Heart left ventricle (tissue), 16 donors: ENCODE measurements around the gene PRTN3. TPM values are rescaled to one million over a fixed set of nuclear protein-coding genes. Genes with fewer than 3 reads are reported as not detected.

Experiments used
- ATAC-seq, 4 donors: fragments of 200-7000 bp; cut with Tn5 transposase; one replicate each; pipeline ENCODE4 v1.9.1; 2020 to 2022; ENCODE audit warnings: moderate library complexity in 4 of 4, mild to moderate bottlenecking in 3 of 4, moderate number of reproducible peaks in 1 of 4
- DNase-seq, 5 donors: peaks; one replicate each; pipeline ENCODE4 v3.0.0-alpha.2; 2020
- H3K27ac ChIP-seq, 12 donors: fragments of 200-600 bp; sonication (generic) in 4 of 12; one replicate each; pipeline versions ENCODE4 v1.5.0 to v1.8.0; 2016 to 2022; ENCODE audit warnings: mild to moderate bottlenecking in 2 of 12
- H3K27me3 ChIP-seq, 9 donors: fragments of 200-600 bp; sonication (generic) in 2 of 9; one replicate each; pipeline versions ENCODE4 v1.5.1 to v1.8.0; 2016 to 2022; ENCODE audit warnings: mild to moderate bottlenecking in 3 of 9
- H3K36me3 ChIP-seq, 9 donors: fragments of 200-600 bp; sonication (generic) in 2 of 9; one replicate each; pipeline versions ENCODE4 v1.5.0 to v1.8.0; 2018 to 2022; ENCODE audit warnings: mild to moderate bottlenecking in 2 of 9
- H3K4me1 ChIP-seq, 12 donors: fragments of 200-600 bp; sonication (generic) in 4 of 12; one replicate each; pipeline versions ENCODE4 v1.5.0 to v1.8.0; 2016 to 2022; ENCODE audit warnings: mild to moderate bottlenecking in 3 of 12
- H3K4me3 ChIP-seq, 12 donors: fragments of 200-600 bp; sonication (generic) in 4 of 12; one replicate each; pipeline versions ENCODE4 v1.5.0 to v1.8.0; 2017 to 2022; ENCODE audit warnings: mild to moderate bottlenecking in 9 of 12, moderate library complexity in 4 of 12
- H3K9me3 ChIP-seq, 12 donors: fragments of 200-600 bp; sonication (generic) in 4 of 12; one replicate each; pipeline versions ENCODE4 v1.5.0 to v1.8.0; 2016 to 2022; ENCODE audit warnings: mild to moderate bottlenecking in 1 of 12
- POLR2A ChIP-seq, 2 donors: fragments of 450-650 bp; IDR thresholded peaks; one replicate each; pipeline ENCODE4 v1.6.1; 2017; ENCODE audit warnings: antibody characterized with exemption in 2 of 2, mild to moderate bottlenecking in 2 of 2, moderate library complexity in 2 of 2
- WGBS, 4 donors: extraction: QIAGEN DNeasy Blood & Tissue Kit in 2 of 4; methylation state at CpG; one replicate each; pipeline versions ENCODE4 v1.1.5 to v1.1.7; 2013 to 2018; 5-methylcytosine and 5-hydroxymethylcytosine counted together
- intact Hi-C, 10 donors: fragments of 100-400 bp; cut with DNase I; formaldehyde crosslinking; loops; one replicate each; pipeline versions ENCODE4 v1.11.1 to v1.14.2; 2022
- polyA plus RNA-seq, 2 donors: library from polyadenylated mRNA; stranded (reverse); fragments of 200-250 nt; gene quantifications; one replicate each; pipeline ENCODE4 v1.2.3, GENCODE V29; 2013
- total RNA-seq, 9 donors: library from RNA; depleted of rRNA in 2 of 9; stranded (reverse); fragments of >200 nt in 2 of 9; fragmentation: NEBNext Ultra II Directional in 3 of 9; extraction: Animal tissue kit (Norgen Biotek cat#: 25700) in 3 of 9; gene quantifications; one replicate each; pipeline versions ENCODE4 v1.1.0 to v1.2.4, GENCODE V29; 2016 to 2023
- TF ChIP-seq, protein P1 (sequence below), 12 donors: fragments of 200-600 bp; sonication (generic) in 4 of 12; IDR thresholded peaks; one replicate each; pipeline versions ENCODE4 v1.5.0 to v1.8.0; 2018 to 2022; ENCODE audit warnings: antibody characterized with exemption in 12 of 12, mild to moderate bottlenecking in 5 of 12
- donor health status: ischemic (EF 13 %, LVEDD 7.1; RV severe dilation, severe dysfunction).
- donor health status: healthy with polysubstance abuse.
- donor health status: DM: no; HTN: yes; CAD: no.
- donor health status: DM: no; HTN: no; CAD: no.
- donor health status: ischemic (EF 25% LVEDD 6.9; RV normal size, moderate dysfunction).
- donor health status: ischemic (EF 25% LVEDD 5.7; RV mildly dilated, moderate dysfunction).
- donor health status: healthy.
- donor health status: DM: yes; HTN: yes; CAD: no.
- donor health status: ischemic (EF 35%, LVEDD 5.7; RV mildly dilated, moderate dysfunction).
- donor health status: nonischemic (EF 11% LVEDD 7.7; RV severe dilation, severe dysfunction).
- donor health status: DM: yes; HTN: yes; CAD: no.
- donor health status: PGD.
- donor health status: ischemic (EF 29% LVEDD 5.4; RV normal size, mild dysfunction).
- donor health status: nonischemic (EF 23%, LVEDD 6.1; RV moderate dilation, normal function).

PRTN3 gene
- total and polyA plus RNA-seq, 11 donors: 0.11 to 0.40 TPM; not detected in 9

DNA sequence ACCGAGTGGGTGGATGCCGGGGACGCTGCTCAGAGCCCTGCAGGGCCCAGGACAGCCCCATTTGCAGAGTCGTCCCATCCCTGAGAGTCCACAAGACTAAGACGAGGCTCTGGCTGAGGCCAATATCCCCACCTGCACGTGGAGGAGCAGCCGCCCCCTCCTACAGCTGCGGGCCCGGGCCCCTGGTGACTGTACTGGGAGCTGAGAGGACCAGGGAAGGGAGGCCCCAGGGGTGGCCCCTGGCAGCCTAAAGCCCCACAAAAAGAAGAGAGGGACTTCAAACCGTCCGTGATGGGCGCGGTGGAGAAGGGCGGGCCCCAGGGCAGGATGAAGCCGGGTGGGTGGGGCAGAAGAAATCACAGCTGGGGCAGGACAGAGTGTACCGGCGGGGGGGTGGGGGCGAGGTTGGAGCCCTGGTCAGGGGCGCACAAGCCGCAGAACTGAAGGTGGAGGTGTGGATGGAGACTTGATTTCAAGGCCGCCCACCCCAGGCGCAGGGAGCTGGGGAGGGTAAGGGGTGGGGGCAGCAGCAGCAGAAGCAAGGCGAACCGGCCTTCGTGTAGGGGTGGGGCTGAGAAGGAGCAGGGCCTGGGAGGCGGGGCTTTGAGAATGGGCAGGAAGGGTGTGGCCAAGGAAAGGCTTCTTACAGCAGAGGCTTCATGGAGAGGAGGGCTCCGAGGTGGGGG lies 31.6 kb downstream of the PRTN3 start:
- Histone ChIP-seq H3K4me1 (peaks cover 0 to 28% (median 8%) of the 10 kb centered on the region in 12 donors), H3K36me3 (peaks cover 0 to 76% (median 45%) of the 10 kb centered on the region in 9 donors), H3K4me3 (peak overlapping the region in 1 of 12 donors; percentile 15), H3K9me3 (no peaks in the 10 kb centered on the region), H3K27me3 (no peaks in the 10 kb centered on the region), H3K27ac (peak overlapping the region in 4 of 12 donors; percentile 5 to 64 (median 50))
- WGBS, 4 donors: 80 to 87% (median 84%) methylated on average over 26 to 27 of the region's 27 CpGs
- peak in 2 of 4 donors; percentile 15 to 52 for ATAC-seq
- intact Hi-C loops: loop anchor here in 1 of 10 donors (5.0 kb wide), 1 partner anchor 40 kb away; the partner anchor contains the start of gene R3HDM4
- DNase-seq: peak in 3 of 5 donors; percentile 43 to 77 (median 67)
- TF ChIP-seq, protein P1, sequence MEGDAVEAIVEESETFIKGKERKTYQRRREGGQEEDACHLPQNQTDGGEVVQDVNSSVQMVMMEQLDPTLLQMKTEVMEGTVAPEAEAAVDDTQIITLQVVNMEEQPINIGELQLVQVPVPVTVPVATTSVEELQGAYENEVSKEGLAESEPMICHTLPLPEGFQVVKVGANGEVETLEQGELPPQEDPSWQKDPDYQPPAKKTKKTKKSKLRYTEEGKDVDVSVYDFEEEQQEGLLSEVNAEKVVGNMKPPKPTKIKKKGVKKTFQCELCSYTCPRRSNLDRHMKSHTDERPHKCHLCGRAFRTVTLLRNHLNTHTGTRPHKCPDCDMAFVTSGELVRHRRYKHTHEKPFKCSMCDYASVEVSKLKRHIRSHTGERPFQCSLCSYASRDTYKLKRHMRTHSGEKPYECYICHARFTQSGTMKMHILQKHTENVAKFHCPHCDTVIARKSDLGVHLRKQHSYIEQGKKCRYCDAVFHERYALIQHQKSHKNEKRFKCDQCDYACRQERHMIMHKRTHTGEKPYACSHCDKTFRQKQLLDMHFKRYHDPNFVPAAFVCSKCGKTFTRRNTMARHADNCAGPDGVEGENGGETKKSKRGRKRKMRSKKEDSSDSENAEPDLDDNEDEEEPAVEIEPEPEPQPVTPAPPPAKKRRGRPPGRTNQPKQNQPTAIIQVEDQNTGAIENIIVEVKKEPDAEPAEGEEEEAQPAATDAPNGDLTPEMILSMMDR (IDR thresholded peaks at IDR 0.05): no peak
- no peak for TF ChIP-seq POLR2A (IDR thresholded peaks at IDR 0.05)

DNA sequence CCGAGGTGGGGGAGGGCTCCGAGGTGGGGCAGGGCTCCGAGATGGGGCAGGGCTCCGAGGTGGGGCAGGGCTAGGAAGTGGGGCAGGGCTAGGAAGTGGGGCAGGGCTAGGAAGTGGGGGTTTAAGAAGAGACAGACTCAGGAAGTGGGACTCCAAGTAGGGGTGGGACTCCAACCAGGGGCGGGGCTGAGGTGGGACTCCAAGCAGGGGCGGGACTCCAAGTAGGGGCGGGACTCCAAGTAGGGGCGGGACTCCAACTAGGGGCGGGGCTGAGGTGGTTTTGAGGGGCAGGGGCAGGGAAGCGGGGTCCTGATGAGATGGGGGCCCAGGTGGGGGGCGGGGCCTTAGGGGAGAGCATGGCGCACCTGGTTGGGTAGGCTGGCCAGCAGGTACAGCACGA lies 32.3 kb downstream of the PRTN3 start:
- H3K4me1 ChIP-seq: peaks cover 0 to 22% (median 8%) of the 10 kb centered on the region in 12 donors
- TF ChIP-seq, protein P1 (IDR thresholded peaks at IDR 0.05): no peak
- TF ChIP-seq POLR2A (IDR thresholded peaks at IDR 0.05): no peak
- intact Hi-C loops: loop anchor here in 1 of 10 donors (5.0 kb wide), 1 partner anchor 39 kb away; the partner anchor contains the start of gene R3HDM4
- no peaks in the 10 kb centered on the region for H3K27me3 ChIP-seq
- DNase-seq (no peak), ATAC-seq (peak in 1 of 4 donors; percentile 14)
- H3K4me3 ChIP-seq: no peak overlapping the region
- peaks cover 0 to 70% (median 40%) of the 10 kb centered on the region in 9 donors for H3K36me3 ChIP-seq
- H3K9me3 ChIP-seq: no peaks in the 10 kb centered on the region
- 90 to 95% (median 90%) methylated on average over 8 to 12 of the region's 13 CpGs for WGBS, 4 donors
- no peak overlapping the region for H3K27ac ChIP-seq

DNA sequence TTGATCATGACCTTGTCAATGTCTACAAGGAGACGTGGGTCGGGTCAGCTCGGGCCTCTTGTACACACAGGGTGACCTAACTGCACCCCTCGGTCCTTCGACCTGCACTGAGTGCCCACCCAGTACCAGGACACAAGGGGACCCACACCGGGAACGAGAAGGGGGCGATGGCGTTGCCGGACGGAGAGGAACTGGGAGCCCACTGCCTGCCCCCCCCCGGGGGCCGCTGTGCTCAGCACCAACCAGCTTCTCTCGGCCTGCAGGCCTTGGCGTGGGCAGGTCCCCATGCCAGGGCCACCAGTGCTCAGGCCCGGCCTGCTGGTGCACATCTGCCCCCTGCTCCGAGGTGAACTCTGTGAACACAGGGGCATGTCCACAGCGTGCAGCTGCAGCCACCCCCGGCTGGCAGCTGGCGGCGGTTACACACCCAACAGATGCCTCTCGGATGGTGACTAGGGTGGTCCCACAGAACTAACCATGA lies 32.8 kb downstream of the PRTN3 start:
- DNase-seq (no peak), ATAC-seq (no peak)
- Histone ChIP-seq H3K27ac (no peak overlapping the region), H3K4me3 (no peak overlapping the region), H3K9me3 (no peaks in the 10 kb centered on the region), H3K27me3 (no peaks in the 10 kb centered on the region), H3K4me1 (peaks cover 0 to 21% (median 7%) of the 10 kb centered on the region in 12 donors), H3K36me3 (peaks cover 0 to 65% (median 39%) of the 10 kb centered on the region in 9 donors)
- 93 to 96% (median 93%) methylated on average over 22 of the region's 22 CpGs for WGBS, 4 donors
- TF ChIP-seq, protein P1 (IDR thresholded peaks at IDR 0.05): no peak
- TF ChIP-seq POLR2A (IDR thresholded peaks at IDR 0.05): no peak
- intact Hi-C loops: loop anchor here in 1 of 10 donors (5.0 kb wide), 1 partner anchor 39 kb away; the partner anchor contains the start of gene R3HDM4

DNA sequence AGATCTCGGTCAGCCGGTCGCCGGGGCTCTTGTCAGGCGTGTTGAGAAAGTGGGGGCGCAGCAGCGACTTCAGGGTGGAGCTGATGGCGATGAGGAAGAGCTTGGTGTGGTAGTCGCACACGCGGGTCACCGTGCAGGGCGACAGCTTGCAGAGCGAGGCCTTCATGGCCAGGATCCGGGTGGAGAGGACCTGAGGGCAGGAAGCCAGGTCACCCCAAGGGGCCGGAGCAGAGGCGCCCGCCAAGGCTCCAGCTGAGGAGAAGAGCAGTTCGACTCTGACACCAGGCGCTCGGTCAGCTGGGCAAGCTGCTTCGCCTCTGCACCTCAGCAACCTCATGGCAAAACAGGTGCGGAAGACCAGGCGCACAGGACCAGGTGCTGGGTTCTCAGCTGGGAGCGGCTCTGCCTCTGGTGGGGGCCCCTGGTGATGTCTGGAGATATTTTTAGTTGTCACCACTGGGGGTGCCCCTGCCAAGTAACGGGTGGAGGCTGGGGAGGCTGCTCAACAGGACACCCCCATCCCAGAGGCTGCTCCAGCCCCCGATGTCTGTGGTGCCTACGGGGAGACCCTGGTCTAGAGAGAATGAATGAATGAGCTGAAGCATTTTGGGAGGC lies 34.6 kb downstream of the PRTN3 start:
- intact Hi-C loops: loop anchor here in 1 of 10 donors (5.0 kb wide), 1 partner anchor 42 kb away; the partner anchor contains the start of gene KISS1R
- no peak for ATAC-seq
- H3K27ac ChIP-seq: no peak overlapping the region
- H3K36me3 ChIP-seq: peaks cover 0 to 59% (median 41%) of the 10 kb centered on the region in 9 donors
- WGBS, 4 donors: 92 to 95% (median 93%) methylated on average over 24 to 28 of the region's 28 CpGs
- H3K27me3 ChIP-seq: no peaks in the 10 kb centered on the region
- H3K4me1 ChIP-seq: peaks cover 0 to 15% (median 0%) of the 10 kb centered on the region in 12 donors
- no peak for TF ChIP-seq POLR2A (IDR thresholded peaks at IDR 0.05)
- TF ChIP-seq, protein P1 (IDR thresholded peaks at IDR 0.05): no peak
- DNase-seq: no peak
- H3K4me3 ChIP-seq: no peak overlapping the region
- H3K9me3 ChIP-seq: no peaks in the 10 kb centered on the region
